OCI-LY7 (cell line): Measurements from ENCODE around the gene OTUD5. TPM values are rescaled to one million over a fixed set of nuclear protein-coding genes. Genes with fewer than 3 reads are reported as not detected.

Source experiments
- BruUV-seq: library from RNA; stranded (reverse); fragments of 400-500 nt; replicated peaks from 2 replicates; lab custom pipeline; 2021; lab: Mats Ljungman, UMichigan
- CTCF ChIA-PET: fragments of 300-600 bp; sonication (Branson Sonifier 250); formaldehyde crosslinking; loops from one replicate; lab custom pipeline; 2022; ENCODE audit warnings: antibody characterized with exemption; ENCODE audit not compliant: unreplicated experiment; lab: Charles Lee
- POLR2A ChIA-PET: fragments of 300-600 bp; sonication (Branson Sonifier 250); formaldehyde crosslinking; loops from one replicate; lab custom pipeline; 2022; ENCODE audit warnings: antibody characterized with exemption; lab: Charles Lee
- DNase-seq: peaks from one replicate; pipeline ENCODE4 v3.0.0-alpha.2; 2015; ENCODE audit warnings: low spot score
- H2AFZ ChIP-seq: fragments of 200-600 bp; sonication (generic), shearing (Covaris generic); 2 replicates; pipeline ENCODE4 v1.6.1; 2014; ENCODE audit warnings: mild to moderate bottlenecking, antibody characterized with exemption, low read length, moderate library complexity
- H3K27ac ChIP-seq: fragments of 200-600 bp; sonication (generic); 2 replicates; pipeline ENCODE4 v1.5.1; 2014; ENCODE audit warnings: mixed run types, low read depth, mild to moderate bottlenecking, moderate library complexity, low read length, inconsistent platforms; ENCODE audit not compliant: poor library complexity, severe bottlenecking
- H3K36me3 ChIP-seq: fragments of 200-600 bp; sonication (generic); 2 replicates; pipeline ENCODE4 v1.6.1; 2014; ENCODE audit warnings: mild to moderate bottlenecking, antibody characterized with exemption, low read length, moderate library complexity, mixed read lengths; ENCODE audit not compliant: insufficient read depth
- H3K4me1 ChIP-seq: fragments of 200-600 bp; sonication (generic); 2 replicates; pipeline ENCODE4 v1.5.1; 2014; ENCODE audit warnings: mild to moderate bottlenecking, low read length; ENCODE audit not compliant: insufficient read depth, poor library complexity, severe bottlenecking
- H3K4me2 ChIP-seq: fragments of 200-600 bp; sonication (generic); 2 replicates; pipeline ENCODE4 v1.6.1; 2014; ENCODE audit warnings: mild to moderate bottlenecking, low read length
- H3K4me3 ChIP-seq: fragments of 200-600 bp; sonication (generic); 2 replicates; pipeline ENCODE4 v1.5.1; 2014; ENCODE audit warnings: mild to moderate bottlenecking, low read depth, low read length; ENCODE audit not compliant: poor library complexity, severe bottlenecking
- H3K79me2 ChIP-seq: fragments of 200-600 bp; sonication (generic); 2 replicates; pipeline ENCODE4 v1.6.1; 2016; ENCODE audit warnings: low read depth, mild to moderate bottlenecking, low read length, moderate library complexity, mixed read lengths; ENCODE audit not compliant: insufficient read depth
- H3K9me2 ChIP-seq: fragments of 200-600 bp; sonication (generic); 2 replicates; pipeline ENCODE4 v1.6.1; 2016; ENCODE audit warnings: mild to moderate bottlenecking, low read length, mixed read lengths; ENCODE audit not compliant: insufficient read depth
- H3K9me3 ChIP-seq: fragments of 200-600 bp; sonication (generic); 2 replicates; pipeline ENCODE4 v1.6.1; 2014; ENCODE audit warnings: mild to moderate bottlenecking, mixed run types, low read length, mixed read lengths
- H4K20me1 ChIP-seq: fragments of 200-600 bp; sonication (generic); 2 replicates; pipeline ENCODE4 v1.6.1; 2014; ENCODE audit warnings: mild to moderate bottlenecking, antibody characterized with exemption, low read length, moderate library complexity, mixed read lengths; ENCODE audit not compliant: insufficient read depth
- CTCF ChIP-seq: fragments of 200-600 bp; sonication (generic); conservative IDR thresholded peaks from 2 replicates; pipeline ENCODE4 v1.5.1; 2014; ENCODE audit warnings: mild to moderate bottlenecking, antibody characterized with exemption, low read length, moderate library complexity, mixed read lengths
- EZH2phosphoT487 ChIP-seq: fragments of 200-600 bp; sonication (generic); IDR thresholded peaks from 2 replicates; pipeline ENCODE4 v1.6.1; 2018; ENCODE audit warnings: low read depth, borderline replicate concordance, mild to moderate bottlenecking, mixed run types, antibody characterized with exemption, low read length, moderate library complexity, mixed read lengths
- intact Hi-C: fragments of 100-400 bp; cut with micrococcal nuclease; formaldehyde crosslinking; loops from one replicate; pipeline ENCODE4 v1.10.0; 2022; ENCODE audit not compliant: unreplicated experiment
- total RNA-seq, 2 experiments: library from RNA; depleted of rRNA in 1 of 2; stranded (reverse); fragments of >200 nt in 1 of 2; shearing (Covaris generic) in 1 of 2; gene quantifications; 2 replicates each; pipeline ENCODE4 v1.2.3, GENCODE V29; 2014 to 2022

The OTUD5 gene
- total RNA-seq, 2 experiments from 2014 or later: 38.5 to 55.7 TPM

- TF ChIP-seq EZH2phosphoT487 (no peak), CTCF (no peak)
- peaks cover 14% of the 10 kb centered on the region for H3K36me3 ChIP-seq
- no peaks in the 10 kb centered on the region for H4K20me1 ChIP-seq
- no TSS peak for BruUV-seq
- no peak overlapping the region for H3K4me2 ChIP-seq
- ChIA-PET CTCF (no interaction called here), POLR2A (interaction anchor here (0.7 kb wide), 1 partner anchor 200 kb away, joined by 3 read pairs; no protein-coding TSS in a partner anchor)
- no peaks in the 10 kb centered on the region for H3K9me3 ChIP-seq
- DNase-seq: no peak
- H3K9me2 ChIP-seq: no peaks in the 10 kb centered on the region
- H3K79me2 ChIP-seq: no peaks in the 10 kb centered on the region
- H3K27ac ChIP-seq: no peak overlapping the region
- intact Hi-C loops: no loop called here
- H3K4me3 ChIP-seq: no peak overlapping the region
- H2AFZ ChIP-seq: no peak overlapping the region
- peaks cover 30% of the 10 kb centered on the region for H3K4me1 ChIP-seq
Observed at GRCh38 chrX:48965959-48966358, 8.6 kb upstream of the OTUD5 start.

GRCh38 chrX:48961585-48962091, 4.2 kb upstream of the OTUD5 start:
- DNase-seq: peak; percentile 65
- peaks cover 52% of the 10 kb centered on the region for H3K4me1 ChIP-seq
- peak overlapping the region; percentile 93 for H3K27ac ChIP-seq
- peaks cover 20% of the 10 kb centered on the region for H3K79me2 ChIP-seq
- CTCF ChIA-PET: interaction anchor here (0.6 kb wide), 1 partner anchor 41 kb away, joined by 4 read pairs; the partner anchor contains the start of gene GRIPAP1
- H2AFZ ChIP-seq: no peak overlapping the region
- no peaks in the 10 kb centered on the region for H3K9me3 ChIP-seq
- POLR2A ChIA-PET: interaction anchor here (0.9 to 2.2 kb wide), 4 partner anchors 22 to 81 kb away, joined by 5 to 12 read pairs (median 6); partner anchors contain the start of genes GRIPAP1 and TFE3
- intact Hi-C loops: loop anchor here (2.0 to 5.0 kb wide), 2 partner anchors 41 to 81 kb away; partner anchors contain the start of genes GRIPAP1 and TFE3
- H3K9me2 ChIP-seq: no peaks in the 10 kb centered on the region
- H3K4me2 ChIP-seq: peak overlapping the region; percentile 86
- H4K20me1 ChIP-seq: no peaks in the 10 kb centered on the region
- no TSS peak for BruUV-seq
- H3K4me3 ChIP-seq: peak overlapping the region; percentile 91
- TF ChIP-seq CTCF (no peak), EZH2phosphoT487 (no peak)
- H3K36me3 ChIP-seq: peaks cover 14% of the 10 kb centered on the region

GRCh38 chrX:48960291-48960690, 2.9 kb upstream of the OTUD5 start:
- H3K36me3 ChIP-seq: peaks cover 19% of the 10 kb centered on the region
- H3K27ac ChIP-seq: peak overlapping the region; percentile 93
- DNase-seq: peak; percentile 66
- ChIA-PET POLR2A (interaction anchor here (0.5 to 2.0 kb wide), 3 partner anchors 11 to 124 kb away, joined by 3 to 4 read pairs (median 4); no protein-coding TSS in a partner anchor), CTCF (no interaction called here)
- peaks cover 33% of the 10 kb centered on the region for H3K79me2 ChIP-seq
- peak overlapping the region; percentile 86 for H3K4me2 ChIP-seq
- peaks cover 65% of the 10 kb centered on the region for H3K4me1 ChIP-seq
- no peaks in the 10 kb centered on the region for H3K9me2 ChIP-seq
- no peaks in the 10 kb centered on the region for H3K9me3 ChIP-seq
- intact Hi-C loops: loop anchor here (2.0 to 5.0 kb wide), 2 partner anchors 42 to 83 kb away; partner anchors contain the start of genes GRIPAP1 and TFE3
- BruUV-seq: no TSS peak
- peak overlapping the region; percentile 91 for H3K4me3 ChIP-seq
- no peak overlapping the region for H2AFZ ChIP-seq
- TF ChIP-seq EZH2phosphoT487 (no peak), CTCF (no peak)
- H4K20me1 ChIP-seq: no peaks in the 10 kb centered on the region
